PC-9 (cell line): Measurements from ENCODE around the gene CBR1. TPM values are rescaled to one million over a fixed set of nuclear protein-coding genes. Genes with fewer than 3 reads are reported as not detected.
"Not testable (repeated sequence)": the region's sequence is repeated elsewhere in the genome, so short reads cannot be mapped to it uniquely, and the experiment has no call there.

ENCODE experiments used
- BruUV-seq: library from RNA; stranded (reverse); fragments of 400-500 nt; replicated peaks from 2 replicates; lab custom pipeline; 2021; lab: Mats Ljungman, UMichigan
- CTCF ChIA-PET: fragments of 300-600 bp; sonication (Branson Sonifier 250); formaldehyde crosslinking; loops from one replicate; lab custom pipeline; 2022; ENCODE audit warnings: antibody characterized with exemption; lab: Charles Lee
- POLR2A ChIA-PET: fragments of 300-600 bp; sonication (Branson Sonifier 250); formaldehyde crosslinking; loops from one replicate; lab custom pipeline; 2022; ENCODE audit warnings: antibody characterized with exemption; ENCODE audit not compliant: unreplicated experiment; lab: Charles Lee
- DNase-seq, 2 experiments: peaks; one replicate each; pipeline versions ENCODE4 v3.0.0 to v3.0.0-alpha.2; 2015 to 2022; ENCODE audit warnings: mixed read lengths in 1 of 2
- H2AFZ ChIP-seq: fragments of 200-600 bp; sonication (generic); 2 replicates; pipeline ENCODE4 v1.8.1; 2017; ENCODE audit warnings: antibody characterized with exemption
- H3F3A ChIP-seq: fragments of 200-600 bp; sonication (generic); 2 replicates; pipeline ENCODE4 v1.8.1; 2017; ENCODE audit warnings: antibody characterized with exemption, mild to moderate bottlenecking, low read depth; ENCODE audit not compliant: insufficient read depth
- H3K27ac ChIP-seq: fragments of 200-600 bp; sonication (generic); 2 replicates; pipeline ENCODE4 v1.6.1; 2016; ENCODE audit warnings: mixed run types
- H3K27me3 ChIP-seq: fragments of 200-600 bp; sonication (generic); 2 replicates; pipeline ENCODE4 v1.6.1; 2016; ENCODE audit warnings: low read depth, mixed run types; ENCODE audit not compliant: insufficient read depth
- H3K36me3 ChIP-seq: fragments of 200-600 bp; sonication (generic); 2 replicates; pipeline ENCODE4 v1.6.1; 2016; ENCODE audit warnings: low read depth, mixed run types
- H3K4me1 ChIP-seq: fragments of 200-600 bp; sonication (generic); replicated peaks from 2 replicates; pipeline ENCODE4 v1.6.1; 2016; ENCODE audit warnings: mixed run types; ENCODE audit not compliant: insufficient read depth
- H3K4me2 ChIP-seq: fragments of 200-600 bp; sonication (generic); 2 replicates; pipeline ENCODE4 v1.6.1; 2017; ENCODE audit warnings: mixed run types
- H3K4me3 ChIP-seq: fragments of 200-600 bp; sonication (generic); 2 replicates; pipeline ENCODE4 v1.6.1; 2016; ENCODE audit warnings: mixed run types
- H3K79me2 ChIP-seq: fragments of 200-600 bp; sonication (generic); 2 replicates; pipeline ENCODE4 v1.6.1; 2017; ENCODE audit warnings: low read depth, mixed run types
- H3K9me2 ChIP-seq: fragments of 200-600 bp; sonication (generic); 2 replicates; pipeline ENCODE4 v1.8.1; 2017; ENCODE audit warnings: mild to moderate bottlenecking; ENCODE audit not compliant: insufficient read depth
- H3K9me3 ChIP-seq: fragments of 200-600 bp; sonication (generic); 2 replicates; pipeline ENCODE4 v1.8.1; 2016; ENCODE audit warnings: low read depth; ENCODE audit not compliant: insufficient read depth
- H4K20me1 ChIP-seq: fragments of 200-600 bp; sonication (generic); 2 replicates; pipeline ENCODE4 v1.8.1; 2017; ENCODE audit not compliant: insufficient read depth
- CTCF ChIP-seq: fragments of 200-600 bp; sonication (generic); conservative IDR thresholded peaks from 2 replicates; pipeline ENCODE4 v1.6.1; 2017; ENCODE audit warnings: mixed run types, antibody characterized with exemption, mild to moderate bottlenecking, moderate library complexity
- EZH2 ChIP-seq: fragments of 200-600 bp; sonication (generic); IDR thresholded peaks from 2 replicates; pipeline ENCODE4 v1.8.0; 2017; ENCODE audit warnings: antibody characterized with exemption, low read depth
- intact Hi-C: fragments of 100-400 bp; cut with micrococcal nuclease; formaldehyde crosslinking; loops from one replicate; pipeline ENCODE4 v1.10.0; 2022; ENCODE audit not compliant: unreplicated experiment
- total RNA-seq: library from RNA; stranded (reverse); gene quantifications from 2 replicates; pipeline ENCODE4 v1.2.3, GENCODE V29; 2021

Gene CBR1
- total RNA-seq, 1 experiment from 2014 or later, result 80.2 TPM

- ChIA-PET POLR2A (interaction anchor here (0.5 to 0.7 kb wide), 3 partner anchors 16 to 1452 kb away, joined by 3 to 7 read pairs (median 4); no protein-coding TSS in a partner anchor), CTCF (no interaction called here)
- Histone ChIP-seq H3F3A (peaks cover 6% of the 10 kb centered on the region; the same call in 1 of the 2 replicates), H3K4me2 (no peak overlapping the region), H2AFZ (no peak overlapping the region), H3K36me3 (peaks cover 9% of the 10 kb centered on the region; the same call in 1 of the 2 replicates), H3K4me1 (peaks cover 21% of the 10 kb centered on the region), H3K9me2 (no peaks in the 10 kb centered on the region), H4K20me1 (no peaks in the 10 kb centered on the region), H3K27me3 (no peaks in the 10 kb centered on the region), H3K27ac (no peak overlapping the region), H3K4me3 (no peak overlapping the region), H3K79me2 (peaks cover 13% of the 10 kb centered on the region), H3K9me3 (peaks cover 6% of the 10 kb centered on the region)
- TF ChIP-seq EZH2 (no peak), CTCF (no peak)
- intact Hi-C loops, result no loop called here
- DNase-seq, result no peak
- no TSS peak for BruUV-seq
These were observed 2.8 kb downstream of the CBR1 start for GRCh38 chr21:36072453-36073162.

GRCh38 chr21:36073181-36073580, 3.4 kb downstream of the CBR1 start:
- no TSS peak for BruUV-seq
- Histone ChIP-seq H3F3A (peaks cover 6% of the 10 kb centered on the region; the same call in 1 of the 2 replicates), H3K27ac (no peak overlapping the region), H4K20me1 (no peaks in the 10 kb centered on the region), H3K27me3 (no peaks in the 10 kb centered on the region), H3K4me1 (peaks cover 21% of the 10 kb centered on the region), H3K9me3 (peaks cover 6% of the 10 kb centered on the region), H3K36me3 (peaks cover 9% of the 10 kb centered on the region; the same call in 1 of the 2 replicates), H3K4me2 (no peak overlapping the region), H3K4me3 (no peak overlapping the region), H3K9me2 (no peaks in the 10 kb centered on the region), H2AFZ (no peak overlapping the region), H3K79me2 (peaks cover 13% of the 10 kb centered on the region)
- ChIA-PET POLR2A (interaction anchor here (0.5 to 0.7 kb wide), 3 partner anchors 15 to 1452 kb away, joined by 3 to 7 read pairs (median 4); no protein-coding TSS in a partner anchor), CTCF (no interaction called here)
- TF ChIP-seq EZH2 (no peak), CTCF (no peak)
- intact Hi-C loops, result no loop called here
- DNase-seq, result no peak

DNA sequence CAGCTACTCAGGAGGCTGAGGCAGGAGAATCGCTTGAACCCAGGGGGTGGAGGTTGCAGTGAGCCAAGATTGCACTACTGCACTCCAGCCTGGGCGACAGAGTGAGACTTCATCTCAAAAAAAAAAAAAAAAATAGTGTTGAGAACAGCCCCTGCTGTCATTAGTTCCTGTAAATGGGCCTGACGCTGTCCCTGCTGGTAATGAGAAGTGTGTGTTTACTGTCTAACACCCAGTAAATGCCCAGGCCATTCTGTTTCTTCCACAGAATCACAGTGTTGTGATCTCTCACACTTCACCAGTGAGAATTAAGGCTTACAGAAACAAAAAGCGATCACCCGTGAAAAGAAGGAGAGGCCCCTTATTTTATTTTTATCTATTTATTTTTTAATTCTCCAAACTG, 4.1 kb downstream of the CBR1 start:
- H3K9me2 ChIP-seq, BruUV-seq, H4K20me1 ChIP-seq, H2AFZ ChIP-seq, intact Hi-C loops, H3K4me2 ChIP-seq, H3K27ac ChIP-seq, POLR2A ChIA-PET, CTCF ChIA-PET, H3K9me3 ChIP-seq, H3K36me3 ChIP-seq, DNase-seq, H3K27me3 ChIP-seq, H3F3A ChIP-seq, H3K4me3 ChIP-seq: not testable (repeated sequence)
- Histone ChIP-seq H3K4me1 (peaks cover 21% of the 10 kb centered on the region), H3K79me2 (peaks cover 13% of the 10 kb centered on the region)
